IPS-11a (cell line): ENCODE measurements around the gene SUN2.
A peak's percentile ranks its signal among the peaks of the same experiment; 100 is the strongest.

Experiments used
- H3K4me3 ChIP-seq: one replicate; pipeline ENCODE4 v1.5.1; 2013; ENCODE audit warnings: low read depth, low read length, control low read depth

Gene SUN2

DNA sequence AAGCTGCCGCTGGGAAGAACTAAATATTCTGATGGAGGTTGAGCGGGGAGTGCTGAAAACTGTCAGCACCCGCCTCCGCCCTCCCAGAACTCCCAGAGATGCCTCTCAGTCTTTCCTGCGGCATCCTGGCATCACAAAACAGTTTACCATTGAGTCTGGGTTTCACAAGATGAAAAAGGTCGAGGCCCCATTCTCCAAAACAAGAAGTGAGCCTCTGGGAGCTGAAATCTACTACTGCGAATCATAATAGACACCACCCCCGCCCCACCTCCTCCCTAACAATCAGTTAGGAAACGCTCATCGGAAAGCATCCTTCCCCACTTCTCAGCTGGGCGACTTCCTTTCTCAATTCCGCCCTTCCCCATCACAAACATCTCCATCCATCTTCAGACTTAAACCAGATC is 1.0 kb downstream of the SUN2 start:
- peak overlapping the region; percentile 17 for H3K4me3 ChIP-seq

DNA sequence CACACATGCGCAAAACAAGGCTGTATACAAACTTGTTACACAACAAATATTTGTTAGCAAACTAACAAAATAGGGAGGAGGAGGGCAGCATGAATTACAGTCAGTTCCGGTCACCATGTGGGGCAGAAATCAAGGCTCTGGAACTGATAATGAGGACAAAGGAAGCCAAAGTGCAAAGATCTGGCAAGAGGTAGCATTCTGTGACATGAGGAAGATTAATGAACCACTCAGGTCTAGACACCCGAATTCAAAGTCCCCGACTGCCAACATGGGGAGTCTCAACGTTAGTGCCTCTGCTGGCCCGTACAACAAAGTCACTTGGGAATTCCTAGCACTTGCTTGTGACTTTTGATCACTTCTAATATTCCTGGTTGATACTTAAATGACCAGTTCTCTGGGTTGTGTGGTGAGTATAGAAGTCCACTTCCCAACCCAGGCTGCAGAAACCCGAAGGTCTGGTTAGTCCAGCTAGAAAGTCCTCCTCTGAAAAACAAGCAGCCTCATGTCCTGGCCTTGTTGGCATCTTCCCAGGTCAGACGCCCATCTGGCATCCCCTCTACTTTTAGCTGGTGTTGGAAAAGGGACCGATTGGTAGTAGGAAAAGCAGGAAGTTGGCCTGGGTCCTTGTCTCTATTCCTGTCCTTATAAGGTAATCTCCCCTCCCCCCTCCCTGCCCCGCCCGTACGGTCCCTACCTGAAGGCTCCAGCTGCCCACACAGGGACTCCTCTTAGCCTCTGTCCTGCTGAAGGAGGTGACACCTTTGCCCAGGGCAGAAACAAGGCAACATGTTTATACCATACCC is 1.6 kb downstream of the SUN2 start:
- H3K4me3 ChIP-seq, result no peak overlapping the region

DNA sequence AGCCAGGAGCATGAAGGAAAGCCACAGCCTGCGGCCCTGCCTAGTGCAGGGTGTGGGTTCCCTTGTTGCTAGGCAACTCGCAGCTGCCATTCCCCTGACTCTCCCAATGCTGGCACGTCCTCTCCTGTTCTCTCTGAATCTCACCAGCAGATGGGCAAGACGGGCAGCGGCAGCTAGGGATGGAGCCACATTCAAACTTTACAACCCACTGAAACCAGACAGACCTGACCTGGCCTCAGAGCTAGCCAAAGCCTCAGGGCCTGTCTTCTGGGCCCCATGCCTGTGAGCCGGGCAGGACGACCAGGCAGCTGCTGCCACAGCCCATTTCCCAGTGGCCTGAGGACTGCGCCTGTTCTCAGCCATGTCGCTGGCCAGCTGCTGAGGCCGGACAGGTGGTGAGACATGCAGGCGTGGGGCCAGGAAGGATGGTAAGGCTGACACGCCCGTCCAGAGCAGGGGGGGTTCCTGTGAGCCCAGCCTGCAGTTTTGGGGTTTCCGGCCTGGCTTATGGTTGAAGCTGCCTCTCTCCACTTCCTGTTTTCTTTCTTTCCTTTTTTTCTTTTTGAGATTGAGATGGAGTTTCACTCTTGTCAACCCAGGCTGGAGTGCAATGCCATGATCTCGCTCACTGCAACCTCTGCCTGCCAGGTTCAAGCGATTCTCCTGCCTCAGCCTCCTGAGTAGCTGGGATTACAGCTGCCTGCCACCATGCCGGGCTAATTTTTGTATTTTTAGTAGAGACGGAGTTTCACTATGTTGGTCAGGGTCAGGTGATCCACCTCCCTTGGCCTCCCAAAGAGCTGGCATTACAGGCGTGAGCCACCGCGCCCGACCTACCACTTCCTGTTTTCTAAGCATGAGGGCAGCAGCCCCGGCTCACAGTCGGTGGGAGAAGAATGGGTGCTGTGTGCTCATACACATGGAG is 4.1 kb downstream of the SUN2 start:
- no peak overlapping the region for H3K4me3 ChIP-seq

GRCh38 chr22:38751066-38751421 is 4.8 kb downstream of the SUN2 start:
- H3K4me3 ChIP-seq, result no peak overlapping the region

DNA sequence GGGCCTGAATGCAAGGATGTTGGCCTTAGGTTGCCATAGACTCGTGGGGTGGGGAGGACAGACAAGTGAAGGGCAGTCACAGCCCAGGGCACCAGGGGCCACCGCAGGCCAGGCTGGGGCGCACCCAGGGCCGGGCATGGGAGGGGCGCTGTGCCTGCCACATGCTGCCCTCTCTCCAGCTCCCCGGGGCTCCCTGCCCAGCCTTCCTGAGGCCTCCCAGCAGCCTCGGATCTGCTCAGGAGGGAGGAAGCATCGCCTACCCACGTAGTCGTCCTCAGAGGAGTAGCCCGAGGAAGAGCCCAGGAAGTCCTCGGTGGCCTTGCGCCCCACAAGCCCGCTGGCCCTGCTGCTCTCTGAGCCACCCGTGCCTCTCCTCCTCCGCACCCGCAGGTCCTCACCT is 5.2 kb downstream of the SUN2 start:
- no peak overlapping the region for H3K4me3 ChIP-seq

DNA sequence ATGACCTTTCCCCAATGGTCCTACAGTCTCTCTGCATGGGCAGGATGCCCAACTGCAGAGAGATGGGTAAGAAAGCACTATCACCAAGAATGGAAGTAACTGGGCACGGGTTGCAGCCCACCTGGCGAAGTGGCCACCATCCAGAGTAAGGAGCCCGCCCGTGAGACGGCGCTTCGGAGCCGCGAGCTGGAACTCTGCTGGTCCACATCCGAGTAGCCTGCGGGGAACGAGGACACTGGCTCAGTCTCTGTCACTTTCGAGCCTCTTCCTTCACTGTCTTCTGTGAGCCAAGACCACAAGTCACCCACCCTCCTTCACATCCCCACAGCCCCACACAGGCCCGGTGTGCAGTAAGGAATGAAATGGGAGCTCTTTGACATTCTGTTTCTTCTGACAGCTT is 5.7 kb downstream of the SUN2 start:
- no peak overlapping the region for H3K4me3 ChIP-seq

DNA sequence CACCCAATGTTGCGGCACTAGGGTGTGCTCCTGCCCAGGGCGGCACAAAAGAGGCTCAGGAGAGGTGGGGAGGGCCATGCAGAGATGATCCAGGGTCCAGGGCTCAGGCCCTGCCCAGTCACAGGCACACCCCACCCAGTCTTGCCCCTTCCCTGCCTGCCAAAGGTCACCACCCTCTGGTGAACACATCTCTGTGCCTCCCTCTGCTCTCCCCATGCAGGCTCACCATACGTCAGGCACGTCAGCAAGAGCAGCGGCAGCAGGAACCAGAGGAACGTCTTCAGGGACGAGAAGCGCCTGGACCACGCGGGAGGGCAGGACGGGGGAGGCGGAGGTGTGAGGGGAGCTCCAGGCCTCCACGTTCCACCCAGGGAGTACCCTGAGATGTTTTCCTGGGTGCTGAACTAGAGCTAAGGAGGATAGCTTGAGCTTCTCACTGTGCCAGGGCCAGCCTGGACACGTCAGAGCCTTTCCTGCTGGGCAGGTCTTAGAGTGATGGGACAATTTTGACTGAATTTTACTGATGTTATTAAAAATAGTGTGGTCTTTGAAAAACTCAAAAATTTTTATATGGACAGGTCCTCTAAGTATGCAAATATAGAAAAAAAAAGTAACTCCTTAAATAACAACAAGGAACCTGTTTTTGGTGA is 7.2 kb downstream of the SUN2 start:
- no peak overlapping the region for H3K4me3 ChIP-seq

GRCh38 chr22:38745676-38746460 is 9.9 kb downstream of the SUN2 start:
- H3K4me3 ChIP-seq, result no peak overlapping the region

- H3K4me3 ChIP-seq, result no peak overlapping the region
These were observed 10.8 kb downstream of the SUN2 start for GRCh38 chr22:38744981-38745380.

- H3K4me3 ChIP-seq, result no peak overlapping the region
These were observed 13.4 kb downstream of the SUN2 start for GRCh38 chr22:38742176-38742942.

DNA sequence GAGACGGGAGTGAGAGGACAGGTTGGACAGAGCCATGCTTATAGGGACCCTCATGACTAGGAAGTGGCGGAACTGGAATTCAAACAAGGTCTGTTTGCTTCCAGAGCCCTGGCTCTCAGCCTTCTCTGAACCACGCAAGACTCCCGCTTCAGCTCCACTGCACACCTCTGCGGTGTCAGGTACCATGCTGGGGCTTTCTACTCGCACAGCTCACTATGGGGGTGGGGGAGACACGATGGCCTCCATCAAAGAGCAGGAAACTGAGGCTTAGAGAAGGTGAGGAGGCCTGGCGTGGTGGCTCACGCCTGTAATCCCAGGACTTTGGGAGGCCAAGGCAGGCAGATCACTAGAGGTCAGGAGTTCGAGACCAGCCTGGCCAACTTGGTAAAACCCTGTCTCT is 14.2 kb downstream of the SUN2 start:
- no peak overlapping the region for H3K4me3 ChIP-seq

GRCh38 chr22:38741166-38741565 is 14.6 kb downstream of the SUN2 start:
- H3K4me3 ChIP-seq, result no peak overlapping the region

- H3K4me3 ChIP-seq, result no peak overlapping the region
These were observed 15.0 kb downstream of the SUN2 start for GRCh38 chr22:38740754-38741153.

- no peak overlapping the region for H3K4me3 ChIP-seq
These were observed 15.6 kb downstream of the SUN2 start for GRCh38 chr22:38740116-38740723.

GRCh38 chr22:38739300-38740055 is 16.3 kb downstream of the SUN2 start:
- no peak overlapping the region for H3K4me3 ChIP-seq

GRCh38 chr22:38738475-38739070 is 17.2 kb downstream of the SUN2 start:
- no peak overlapping the region for H3K4me3 ChIP-seq

GRCh38 chr22:38737302-38738060 is 18.3 kb downstream of the SUN2 start:
- no peak overlapping the region for H3K4me3 ChIP-seq

DNA sequence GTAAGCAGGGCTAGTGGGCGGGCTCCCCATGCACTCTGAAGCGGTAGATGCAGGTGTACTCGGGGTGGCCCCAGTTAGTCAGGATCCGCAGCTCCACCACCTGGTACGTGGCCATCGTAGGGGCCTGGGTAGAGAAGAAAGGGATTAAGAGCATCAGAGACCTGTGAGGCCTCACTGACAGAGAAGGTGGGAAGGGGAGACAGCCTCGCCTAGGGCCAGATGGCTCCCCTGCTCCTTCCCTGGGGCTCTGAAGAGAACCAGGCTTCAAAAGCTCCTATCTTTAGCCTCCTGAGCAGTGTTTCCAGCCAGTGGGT is 19.6 kb downstream of the SUN2 start:
- no peak overlapping the region for H3K4me3 ChIP-seq
